SK-N-SH treated with all-trans-retinoic acid at 6 μM for 48 hours (cell line): Measurements from ENCODE around the gene MYBL2.

Experiments
- ATAC-seq: fragments of 200-7000 bp; cut with Tn5 transposase; 3 replicates; pipeline ENCODE4 v1.9.1; 2020; ENCODE audit warnings: mild to moderate bottlenecking, moderate library complexity
- ARNTL ChIP-seq: fragments of 450-650 bp; formaldehyde crosslinking; IDR thresholded peaks from 2 replicates; pipeline ENCODE4 v1.5.0; 2020; ENCODE audit warnings: low read depth, mild to moderate bottlenecking, moderate library complexity, borderline replicate concordance
- BACH2 ChIP-seq: fragments of 250-450 bp; sonication (Bioruptor Pico); IDR thresholded peaks from 2 replicates; pipeline ENCODE4 v1.9.0; 2021; ENCODE audit warnings: mild to moderate bottlenecking, borderline replicate concordance
- ESRRG ChIP-seq: fragments of 250-450 bp; sonication (Bioruptor Pico); IDR thresholded peaks from 2 replicates; pipeline ENCODE4 v1.6.1; 2021; ENCODE audit warnings: mild to moderate bottlenecking
- GLIS3 ChIP-seq: fragments of 250-450 bp; sonication (Bioruptor Pico); IDR thresholded peaks from 2 replicates; pipeline ENCODE4 v1.5.0; 2020; ENCODE audit warnings: mild to moderate bottlenecking, moderate library complexity
- ISL1 ChIP-seq: fragments of 250-450 bp; sonication (Bioruptor Pico); IDR thresholded peaks from 2 replicates; pipeline ENCODE4 v2.1.2; 2022; ENCODE audit warnings: mild to moderate bottlenecking, moderate library complexity
- OSR1 ChIP-seq: fragments of 250-450 bp; sonication (Bioruptor Pico); IDR thresholded peaks from 2 replicates; pipeline ENCODE4 v1.8.0; 2022; ENCODE audit warnings: moderate library complexity, mild to moderate bottlenecking, inconsistent platforms
- PATZ1 ChIP-seq: fragments of 250-450 bp; sonication (Bioruptor Pico); IDR thresholded peaks from 2 replicates; pipeline ENCODE4 v1.8.0; 2020; ENCODE audit warnings: mild to moderate bottlenecking, moderate library complexity, borderline replicate concordance
- PPARA ChIP-seq: fragments of 250-450 bp; sonication (Bioruptor Pico); IDR thresholded peaks from 2 replicates; pipeline ENCODE4 v1.5.0; 2020; ENCODE audit warnings: mild to moderate bottlenecking, borderline replicate concordance
- RARB ChIP-seq: fragments of 250-450 bp; sonication (Bioruptor Pico); IDR thresholded peaks from 2 replicates; pipeline ENCODE4 v1.8.0; 2021; ENCODE audit warnings: mild to moderate bottlenecking, moderate library complexity
- SNAI2 ChIP-seq: fragments of 250-450 bp; sonication (Bioruptor Pico); IDR thresholded peaks from 2 replicates; pipeline ENCODE4 v1.5.0; 2020; ENCODE audit warnings: mild to moderate bottlenecking, moderate library complexity
- ZC3H10 ChIP-seq: fragments of 250-450 bp; sonication (Bioruptor Pico); IDR thresholded peaks from 2 replicates; pipeline ENCODE4 v1.5.1; 2021; ENCODE audit warnings: mild to moderate bottlenecking, moderate library complexity
- ZFP3 ChIP-seq: fragments of 250-450 bp; sonication (Bioruptor Pico); IDR thresholded peaks from 2 replicates; pipeline ENCODE4 v1.5.0; 2020; ENCODE audit warnings: mild to moderate bottlenecking, moderate library complexity
- ZFP30 ChIP-seq: fragments of 450-650 bp; formaldehyde crosslinking; IDR thresholded peaks from 2 replicates; pipeline ENCODE4 v1.5.0; 2022; ENCODE audit warnings: mild to moderate bottlenecking, moderate library complexity
- ZNF70 ChIP-seq: fragments of 450-650 bp; formaldehyde crosslinking; IDR thresholded peaks from 2 replicates; pipeline ENCODE4 v1.5.0; 2020; ENCODE audit warnings: mild to moderate bottlenecking, moderate library complexity
- ZNF8 ChIP-seq: fragments of 450-650 bp; formaldehyde crosslinking; IDR thresholded peaks from 2 replicates; pipeline ENCODE4 v1.5.0; 2020; ENCODE audit warnings: mild to moderate bottlenecking, moderate library complexity
- TF ChIP-seq, protein P1 (sequence below): fragments of 250-450 bp; sonication (Bioruptor Pico); IDR thresholded peaks from 2 replicates; pipeline ENCODE4 v1.5.0; 2020; ENCODE audit warnings: mild to moderate bottlenecking, moderate library complexity
- TF ChIP-seq, protein P2 (sequence below): fragments of 250-450 bp; sonication (Bioruptor Pico); IDR thresholded peaks from 2 replicates; pipeline ENCODE4 v1.5.1; 2021; ENCODE audit warnings: mild to moderate bottlenecking, moderate library complexity
- TF ChIP-seq, protein P3 (sequence below): fragments of 250-450 bp; sonication (Bioruptor Pico); IDR thresholded peaks from 2 replicates; pipeline ENCODE4 v1.5.1; 2020; ENCODE audit warnings: low read depth, mild to moderate bottlenecking, moderate library complexity

The MYBL2 gene

GRCh38 chr20:43744151-43744611 is 77.3 kb downstream of the MYBL2 start:
- ATAC-seq: no peak
- no peak for TF ChIP-seq ZFP30 (CRISPR knock-in tag)
- TF ChIP-seq, all 23 proteins: peak for 0

GRCh38 chr20:43744966-43745730 is 78.2 kb downstream of the MYBL2 start:
- ATAC-seq: no peak

DNA sequence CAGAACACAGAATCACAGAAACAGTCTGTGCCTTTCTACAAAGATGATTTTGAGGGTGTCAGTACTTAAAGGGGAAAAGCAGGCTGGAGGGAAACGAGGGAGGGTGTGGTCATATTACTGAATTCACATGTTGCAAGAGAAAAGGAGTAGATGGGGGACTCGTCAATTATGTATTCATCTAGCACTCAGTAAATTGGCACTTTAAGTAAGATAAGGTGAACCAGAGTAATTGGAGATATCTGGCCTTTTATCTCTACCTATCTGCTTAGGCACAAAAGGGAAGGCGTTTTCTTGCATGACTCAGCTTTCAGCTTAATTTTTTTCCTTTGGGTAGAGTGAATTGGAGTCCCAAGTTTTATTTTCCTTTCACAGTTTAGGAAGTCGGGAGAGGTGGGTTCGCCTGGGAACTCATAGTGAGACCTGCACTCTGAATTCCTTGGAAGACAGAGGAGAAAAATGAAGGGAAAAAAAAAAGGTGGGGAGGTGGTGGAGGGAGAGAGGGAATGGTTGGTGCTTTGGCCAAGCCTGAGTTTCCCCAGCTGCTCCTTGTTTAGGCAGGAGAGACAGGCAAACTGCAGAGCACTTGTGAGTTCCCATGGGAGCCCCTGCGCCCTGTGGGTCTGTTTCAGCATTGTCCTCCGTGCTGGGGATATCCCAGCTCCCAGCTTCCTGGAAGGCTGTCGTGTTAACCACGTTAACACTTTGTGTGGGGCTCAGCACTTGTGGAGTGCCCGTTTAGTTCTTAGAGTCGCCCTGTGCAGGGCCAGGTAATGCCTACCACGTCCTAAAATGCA is 79.6 kb downstream of the MYBL2 start:
- no peak for ATAC-seq
- no peak for TF ChIP-seq ARNTL (CRISPR knock-in tag)
- TF ChIP-seq, protein P1, sequence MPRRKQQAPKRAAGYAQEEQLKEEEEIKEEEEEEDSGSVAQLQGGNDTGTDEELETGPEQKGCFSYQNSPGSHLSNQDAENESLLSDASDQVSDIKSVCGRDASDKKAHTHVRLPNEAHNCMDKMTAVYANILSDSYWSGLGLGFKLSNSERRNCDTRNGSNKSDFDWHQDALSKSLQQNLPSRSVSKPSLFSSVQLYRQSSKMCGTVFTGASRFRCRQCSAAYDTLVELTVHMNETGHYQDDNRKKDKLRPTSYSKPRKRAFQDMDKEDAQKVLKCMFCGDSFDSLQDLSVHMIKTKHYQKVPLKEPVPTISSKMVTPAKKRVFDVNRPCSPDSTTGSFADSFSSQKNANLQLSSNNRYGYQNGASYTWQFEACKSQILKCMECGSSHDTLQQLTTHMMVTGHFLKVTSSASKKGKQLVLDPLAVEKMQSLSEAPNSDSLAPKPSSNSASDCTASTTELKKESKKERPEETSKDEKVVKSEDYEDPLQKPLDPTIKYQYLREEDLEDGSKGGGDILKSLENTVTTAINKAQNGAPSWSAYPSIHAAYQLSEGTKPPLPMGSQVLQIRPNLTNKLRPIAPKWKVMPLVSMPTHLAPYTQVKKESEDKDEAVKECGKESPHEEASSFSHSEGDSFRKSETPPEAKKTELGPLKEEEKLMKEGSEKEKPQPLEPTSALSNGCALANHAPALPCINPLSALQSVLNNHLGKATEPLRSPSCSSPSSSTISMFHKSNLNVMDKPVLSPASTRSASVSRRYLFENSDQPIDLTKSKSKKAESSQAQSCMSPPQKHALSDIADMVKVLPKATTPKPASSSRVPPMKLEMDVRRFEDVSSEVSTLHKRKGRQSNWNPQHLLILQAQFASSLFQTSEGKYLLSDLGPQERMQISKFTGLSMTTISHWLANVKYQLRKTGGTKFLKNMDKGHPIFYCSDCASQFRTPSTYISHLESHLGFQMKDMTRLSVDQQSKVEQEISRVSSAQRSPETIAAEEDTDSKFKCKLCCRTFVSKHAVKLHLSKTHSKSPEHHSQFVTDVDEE (CRISPR knock-in tag): no peak
- no peak for TF ChIP-seq PPARA (CRISPR knock-in tag)
- no peak for TF ChIP-seq BACH2 (CRISPR knock-in tag)
- TF ChIP-seq OSR1 (CRISPR knock-in tag): no peak
- TF ChIP-seq RARB (CRISPR knock-in tag): no peak
- no peak for TF ChIP-seq ESRRG (CRISPR knock-in tag)
- TF ChIP-seq, protein P2, sequence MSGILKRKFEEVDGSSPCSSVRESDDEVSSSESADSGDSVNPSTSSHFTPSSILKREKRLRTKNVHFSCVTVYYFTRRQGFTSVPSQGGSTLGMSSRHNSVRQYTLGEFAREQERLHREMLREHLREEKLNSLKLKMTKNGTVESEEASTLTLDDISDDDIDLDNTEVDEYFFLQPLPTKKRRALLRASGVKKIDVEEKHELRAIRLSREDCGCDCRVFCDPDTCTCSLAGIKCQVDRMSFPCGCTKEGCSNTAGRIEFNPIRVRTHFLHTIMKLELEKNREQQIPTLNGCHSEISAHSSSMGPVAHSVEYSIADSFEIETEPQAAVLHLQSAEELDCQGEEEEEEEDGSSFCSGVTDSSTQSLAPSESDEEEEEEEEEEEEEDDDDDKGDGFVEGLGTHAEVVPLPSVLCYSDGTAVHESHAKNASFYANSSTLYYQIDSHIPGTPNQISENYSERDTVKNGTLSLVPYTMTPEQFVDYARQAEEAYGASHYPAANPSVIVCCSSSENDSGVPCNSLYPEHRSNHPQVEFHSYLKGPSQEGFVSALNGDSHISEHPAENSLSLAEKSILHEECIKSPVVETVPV (CRISPR knock-in tag): no peak
- no peak for TF ChIP-seq SNAI2
- TF ChIP-seq, protein P3, sequence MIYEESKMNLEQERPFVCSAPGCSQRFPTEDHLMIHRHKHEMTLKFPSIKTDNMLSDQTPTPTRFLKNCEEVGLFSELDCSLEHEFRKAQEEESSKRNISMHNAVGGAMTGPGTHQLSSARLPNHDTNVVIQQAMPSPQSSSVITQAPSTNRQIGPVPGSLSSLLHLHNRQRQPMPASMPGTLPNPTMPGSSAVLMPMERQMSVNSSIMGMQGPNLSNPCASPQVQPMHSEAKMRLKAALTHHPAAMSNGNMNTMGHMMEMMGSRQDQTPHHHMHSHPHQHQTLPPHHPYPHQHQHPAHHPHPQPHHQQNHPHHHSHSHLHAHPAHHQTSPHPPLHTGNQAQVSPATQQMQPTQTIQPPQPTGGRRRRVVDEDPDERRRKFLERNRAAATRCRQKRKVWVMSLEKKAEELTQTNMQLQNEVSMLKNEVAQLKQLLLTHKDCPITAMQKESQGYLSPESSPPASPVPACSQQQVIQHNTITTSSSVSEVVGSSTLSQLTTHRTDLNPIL: no peak
- TF ChIP-seq ZFP30 (CRISPR knock-in tag): no peak
- TF ChIP-seq GLIS3 (CRISPR knock-in tag): no peak
- TF ChIP-seq PATZ1 (CRISPR knock-in tag): no peak
- TF ChIP-seq ZNF70 (CRISPR knock-in tag): no peak
- no peak for TF ChIP-seq ZC3H10 (CRISPR knock-in tag)
- TF ChIP-seq ZFP3 (CRISPR knock-in tag): no peak

More at GRCh38 chr20:43744966-43745730, 78.2 kb downstream of the MYBL2 start:
- no peak for TF ChIP-seq ZNF8 (CRISPR knock-in tag)
- TF ChIP-seq, protein P1 (CRISPR knock-in tag): no peak
- no peak for TF ChIP-seq ISL1 (CRISPR knock-in tag)
- TF ChIP-seq GLIS3 (CRISPR knock-in tag): no peak
- no peak for TF ChIP-seq ZC3H10 (CRISPR knock-in tag)
- no peak for TF ChIP-seq RARB (CRISPR knock-in tag)
- TF ChIP-seq OSR1 (CRISPR knock-in tag): no peak
- TF ChIP-seq, protein P3: no peak
- no peak for TF ChIP-seq ESRRG (CRISPR knock-in tag)
